ENCODE results near the gene IPO9.
"Not testable (repeated sequence)": the region's sequence is repeated elsewhere in the genome, so short reads cannot be mapped to it uniquely, and the experiment has no call there.

The IPO9 gene

GRCh38 chr1:201889090-201889968 lies 60.4 kb downstream of the IPO9 start:
- DNase-seq (ENCODE audit: low read depth): no peak

DNA sequence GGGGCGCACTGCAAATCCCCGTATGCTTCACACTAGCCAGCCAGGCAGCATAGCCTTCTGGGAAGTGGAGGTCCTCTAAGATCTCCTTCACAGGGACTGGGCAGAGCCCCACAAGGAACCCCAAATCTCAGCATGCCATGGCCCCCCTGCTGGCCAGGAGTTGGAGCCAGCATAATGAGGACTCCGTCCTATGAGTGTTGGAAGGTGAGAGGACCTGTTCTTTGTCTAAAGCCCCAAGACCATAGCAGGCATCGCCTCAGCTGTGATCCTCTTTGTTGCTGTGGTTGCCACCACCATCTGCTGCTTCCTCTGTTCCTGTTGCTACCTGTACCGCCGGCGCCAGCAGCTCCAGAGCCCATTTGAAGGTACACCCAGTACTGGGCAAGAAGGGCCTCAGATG lies 61.3 kb downstream of the IPO9 start:
- DNase-seq (ENCODE audit: low read depth): no peak

GRCh38 chr1:201890806-201891450 lies 62.0 kb downstream of the IPO9 start:
- no peak for DNase-seq (ENCODE audit: low read depth)

DNA sequence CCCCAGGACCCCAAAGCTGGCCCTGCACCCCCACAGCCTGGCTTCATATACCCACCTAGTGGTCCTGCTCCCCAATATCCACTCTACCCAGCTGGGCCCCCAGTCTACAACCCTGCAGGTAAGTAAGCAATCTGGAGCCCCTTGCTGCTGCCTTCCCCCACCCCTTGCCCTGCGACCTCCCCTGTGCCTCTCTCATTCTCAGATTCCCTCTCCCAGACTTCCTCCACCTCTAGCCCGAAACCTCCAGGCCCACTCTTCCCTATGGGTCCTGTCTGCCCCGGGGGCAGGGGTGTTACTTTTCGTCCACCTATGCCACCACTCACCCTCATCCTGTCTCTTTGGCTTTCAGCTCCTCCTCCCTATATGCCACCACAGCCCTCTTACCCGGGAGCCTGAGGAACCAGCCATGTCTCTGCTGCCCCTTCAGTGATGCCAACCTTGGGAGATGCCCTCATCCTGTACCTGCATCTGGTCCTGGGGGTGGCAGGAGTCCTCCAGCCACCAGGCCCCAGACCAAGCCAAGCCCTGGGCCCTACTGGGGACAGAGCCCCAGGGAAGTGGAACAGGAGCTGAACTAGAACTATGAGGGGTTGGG lies 62.6 kb downstream of the IPO9 start:
- DNase-seq (ENCODE audit: low read depth): no peak

GRCh38 chr1:201892211-201892610 lies 63.3 kb downstream of the IPO9 start:
- DNase-seq (ENCODE audit: low read depth): no peak

DNA sequence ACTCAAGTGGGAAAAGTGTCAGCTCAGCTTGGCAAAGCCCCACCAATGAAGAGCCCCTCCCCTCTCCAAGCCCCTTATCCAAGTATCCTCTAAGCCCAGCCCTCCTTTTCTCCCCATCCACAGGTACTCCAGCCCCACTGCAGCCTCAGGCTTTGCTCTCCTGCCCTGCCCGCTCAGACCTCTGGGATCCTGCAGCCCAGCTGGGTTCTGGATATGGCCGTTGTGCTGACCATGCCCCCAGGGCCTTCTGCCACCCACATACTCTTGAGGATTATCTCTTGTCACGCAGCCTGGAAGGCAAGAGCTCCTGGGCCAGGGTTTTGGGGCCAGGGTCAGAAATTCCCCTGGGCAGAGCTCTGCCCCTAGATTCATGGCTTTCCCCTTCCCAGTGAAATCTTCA lies 64.5 kb downstream of the IPO9 start:
- no peak for DNase-seq (ENCODE audit: low read depth)

- DNase-seq (ENCODE audit: low read depth): no peak
These were observed 65.6 kb downstream of the IPO9 start for GRCh38 chr1:201894343-201895119.

DNA sequence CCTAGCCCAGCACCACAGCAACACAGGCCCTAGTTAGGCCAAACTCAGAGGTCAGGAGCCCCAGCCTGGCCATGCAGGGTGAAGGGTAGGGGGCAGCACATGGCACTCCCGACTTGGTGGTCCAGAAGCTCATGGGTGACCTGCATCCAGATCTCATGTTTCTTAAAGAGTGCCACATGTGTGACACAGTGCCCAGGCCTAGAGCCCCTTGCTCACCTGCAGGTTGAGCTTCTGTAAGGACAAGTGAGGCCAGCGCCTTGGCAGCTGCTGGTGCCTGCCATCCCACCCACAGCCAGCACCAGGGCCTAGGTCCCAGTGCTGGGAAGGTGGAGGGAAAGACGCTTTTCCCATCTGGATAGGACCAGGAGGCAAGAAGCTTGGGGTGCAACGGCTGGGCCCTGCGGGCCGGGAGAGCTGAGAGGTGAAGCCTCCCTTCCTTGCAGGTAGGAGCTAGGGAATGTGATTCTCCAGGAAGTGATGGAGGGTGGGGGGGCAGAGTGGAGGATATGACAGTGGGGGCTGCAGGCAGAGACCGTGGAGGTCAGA lies 66.2 kb downstream of the IPO9 start:
- no peak for DNase-seq (ENCODE audit: low read depth)

- DNase-seq (ENCODE audit: low read depth): peak; percentile 60
These were observed 67.2 kb downstream of the IPO9 start for GRCh38 chr1:201895913-201896807.

DNA sequence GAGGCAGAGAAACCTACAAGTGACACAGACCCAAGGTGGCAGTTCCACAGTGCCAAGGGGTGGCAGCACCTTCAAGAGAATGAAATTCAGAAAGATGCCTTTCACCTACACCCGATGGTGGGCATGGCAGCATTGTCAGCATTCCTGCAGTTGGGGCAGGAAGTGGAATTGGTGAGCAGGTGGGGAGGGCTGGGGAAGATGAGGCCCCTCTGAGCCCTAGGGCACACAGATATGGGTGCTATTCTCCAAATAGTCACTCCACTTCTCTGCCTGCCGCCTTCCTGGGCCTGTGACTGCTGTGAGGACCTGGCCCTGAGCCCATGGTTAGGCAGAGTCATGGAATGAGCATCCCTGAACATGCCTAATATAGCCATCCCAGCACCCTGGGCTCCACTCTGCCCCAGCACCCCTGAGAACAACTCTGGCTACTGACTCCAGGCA lies 68.0 kb downstream of the IPO9 start:
- no peak for DNase-seq (ENCODE audit: low read depth)

DNA sequence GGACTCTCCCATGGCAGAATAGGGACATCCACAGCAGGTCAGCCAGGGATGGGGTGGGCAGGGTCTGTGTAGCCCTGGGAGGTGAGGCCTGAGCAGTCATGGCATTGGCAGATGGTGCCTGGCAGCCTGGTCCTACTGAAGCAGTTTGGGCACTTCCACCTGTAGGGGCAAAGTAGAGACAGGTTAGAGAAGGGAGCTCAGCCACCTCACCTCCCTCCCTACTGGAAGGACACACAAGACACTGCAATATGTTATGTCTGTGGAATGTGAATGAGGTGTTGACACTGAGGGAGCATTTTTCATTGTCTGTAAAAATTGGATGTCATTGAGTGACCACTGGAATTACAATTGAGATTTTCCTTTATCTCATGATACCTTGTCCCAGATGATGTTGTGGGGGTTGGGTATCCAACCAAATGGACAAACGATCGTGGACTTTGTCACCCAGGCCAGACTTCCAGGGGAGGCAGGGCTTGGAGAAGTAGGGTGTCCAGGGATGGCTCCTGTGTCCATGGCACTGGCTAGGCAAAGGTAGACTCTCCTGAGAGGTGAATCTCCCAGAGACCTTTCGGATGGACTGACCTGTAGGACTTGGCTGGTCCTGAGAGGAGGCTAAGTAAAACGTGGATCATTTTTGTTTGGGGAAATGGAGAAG lies 69.4 kb downstream of the IPO9 start:
- no peak for DNase-seq (ENCODE audit: low read depth)

DNA sequence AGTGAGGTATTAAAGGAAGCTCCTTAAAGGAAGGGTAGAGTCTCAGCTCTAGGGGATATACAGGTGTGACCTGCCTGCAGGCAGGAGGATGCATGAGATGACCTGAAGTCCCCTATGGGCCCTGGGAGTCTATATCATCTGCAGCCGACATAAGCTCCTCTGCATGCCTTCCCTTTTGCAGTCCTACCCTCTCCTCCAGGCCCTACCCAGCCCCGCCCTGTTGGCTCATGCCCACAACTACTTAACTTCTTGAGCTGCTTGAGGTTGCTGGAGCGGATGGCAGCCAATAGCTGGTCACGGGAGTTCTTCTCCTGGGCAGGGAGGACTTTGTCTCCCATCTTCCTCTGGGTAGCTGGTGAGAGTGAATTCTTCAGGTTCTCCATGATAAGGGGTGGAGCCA lies 70.0 kb downstream of the IPO9 start:
- no peak for DNase-seq (ENCODE audit: low read depth)

- DNase-seq (ENCODE audit: low read depth): no peak
These were observed 70.9 kb downstream of the IPO9 start for GRCh38 chr1:201899683-201900429.

DNA sequence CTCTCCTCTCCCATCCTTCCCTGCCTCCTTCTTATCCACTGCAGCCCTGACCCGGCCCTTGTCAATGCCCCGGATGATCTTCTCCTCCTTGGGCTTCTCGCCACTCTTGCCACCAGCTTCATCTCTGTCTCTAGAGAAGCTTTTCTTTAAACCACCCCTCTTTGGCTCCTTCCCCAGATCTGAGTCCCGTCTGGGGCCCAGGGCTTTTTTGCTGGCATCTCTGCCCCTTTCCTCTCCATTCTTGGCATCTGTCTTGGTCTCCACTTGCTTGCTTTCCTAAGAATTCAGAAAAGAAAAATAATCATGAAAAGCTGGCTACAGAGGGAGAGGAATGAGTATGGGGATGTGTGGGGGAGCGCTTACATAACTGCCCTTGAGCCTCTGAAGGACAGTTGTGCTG lies 71.5 kb downstream of the IPO9 start:
- DNase-seq (ENCODE audit: low read depth): no peak

DNA sequence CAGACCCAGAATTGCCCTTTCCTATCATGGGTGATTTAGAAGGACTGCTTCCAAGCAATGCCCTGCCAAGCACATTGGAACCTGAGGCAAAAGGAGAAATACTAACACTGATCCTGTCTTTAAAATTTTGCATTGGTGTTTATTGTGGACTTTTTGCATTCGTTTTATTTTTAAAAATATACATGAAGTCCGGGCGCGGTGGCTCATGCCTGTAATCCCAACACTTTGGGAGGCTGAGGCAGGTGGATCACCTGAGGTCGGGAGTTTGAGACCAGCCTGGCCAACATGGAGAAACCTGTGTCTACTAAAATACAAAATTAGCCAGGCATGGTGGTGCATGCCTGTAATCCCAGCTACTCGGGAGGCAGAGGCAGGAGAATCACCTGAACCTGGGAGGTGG lies 72.1 kb downstream of the IPO9 start:
- DNase-seq (ENCODE audit: low read depth): not testable (repeated sequence)

- DNase-seq (ENCODE audit: low read depth): no peak
These were observed 73.2 kb downstream of the IPO9 start for GRCh38 chr1:201902198-201902597.

DNA sequence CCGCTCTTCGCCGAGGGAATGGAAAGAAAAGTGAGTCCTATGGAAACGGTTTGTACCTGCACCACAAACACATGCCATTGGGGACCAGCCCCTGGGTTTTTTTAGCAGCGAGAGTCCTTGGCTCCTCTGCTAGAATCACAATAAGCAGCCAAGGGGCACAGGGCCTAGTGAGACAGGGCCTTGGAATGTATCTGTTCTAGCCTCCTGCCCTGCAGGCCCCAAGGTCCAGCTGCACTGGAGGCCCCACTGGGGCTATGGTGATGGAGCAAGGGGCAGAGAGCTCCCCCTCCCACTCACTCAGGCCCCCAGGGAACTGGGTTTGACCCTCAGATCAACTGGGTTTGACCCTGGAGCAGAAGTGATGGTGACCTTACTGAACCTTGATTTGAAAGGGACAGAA lies 74.2 kb downstream of the IPO9 start:
- DNase-seq (ENCODE audit: low read depth): no peak

GRCh38 chr1:201904579-201904978 lies 75.6 kb downstream of the IPO9 start:
- no peak for DNase-seq (ENCODE audit: low read depth)

GRCh38 chr1:201905234-201905890 lies 76.4 kb downstream of the IPO9 start:
- no peak for DNase-seq (ENCODE audit: low read depth)
